Right lobe of liver (tissue), 6 donors: Measurements from ENCODE around the gene SLC18B1. TPM values are rescaled to one million over a fixed set of nuclear protein-coding genes. Genes with fewer than 3 reads are reported as not detected.
A peak's percentile ranks its signal among the peaks of the same experiment; 100 is the strongest.

Experiments
- ATAC-seq, 4 donors: fragments of 200-7000 bp; cut with Tn5 transposase; one replicate each; pipeline ENCODE4 v1.9.1; 2020; ENCODE audit warnings: mild to moderate bottlenecking in 4 of 4, moderate library complexity in 4 of 4
- DNase-seq, 3 donors: peaks; one replicate each; pipeline ENCODE4 v3.0.0-alpha.2; 2020
- H3K27ac ChIP-seq, 3 donors: fragments of 200-600 bp; one replicate each; pipeline ENCODE4 v1.8.0; 2022
- H3K27me3 ChIP-seq, 2 donors: fragments of 200-600 bp; one replicate each; pipeline ENCODE4 v1.8.0; 2022
- H3K36me3 ChIP-seq, 4 donors: fragments of 200-600 bp; sonication (generic) in 1 of 4; one replicate each; pipeline versions ENCODE4 v1.5.1 to v1.8.0; 2017 to 2022; ENCODE audit warnings: control low read depth in 1 of 4
- H3K4me1 ChIP-seq, 4 donors: fragments of 200-600 bp; sonication (generic) in 1 of 4; one replicate each; pipeline versions ENCODE4 v1.5.1 to v1.8.0; 2017 to 2022; ENCODE audit warnings: control low read depth in 1 of 4
- H3K4me3 ChIP-seq, 3 donors: fragments of 200-600 bp; one replicate each; pipeline ENCODE4 v1.8.0; 2022
- H3K9me3 ChIP-seq, 4 donors: fragments of 200-600 bp; sonication (generic) in 1 of 4; one replicate each; pipeline versions ENCODE4 v1.5.1 to v1.8.0; 2017 to 2022; ENCODE audit warnings: control low read depth in 1 of 4
- CTCF ChIP-seq, 4 donors: fragments of 200-600 bp in 3 of 4; fragments of 450-650 bp in 1 of 4; IDR thresholded peaks; one replicate each; pipeline versions ENCODE4 v1.5.1 to v1.8.0; 2016 to 2022; ENCODE audit warnings: antibody characterized with exemption in 4 of 4, mild to moderate bottlenecking in 2 of 4
- POLR2A ChIP-seq: fragments of 450-650 bp; IDR thresholded peaks from one replicate; pipeline ENCODE4 v1.6.1; 2017; ENCODE audit warnings: antibody characterized with exemption, mild to moderate bottlenecking
- WGBS: methylation state at CpG from one replicate; pipeline ENCODE4 v1.1.6; 2018; ENCODE audit warnings: low coverage, low lambda C conversion rate; ENCODE audit not compliant: insufficient coverage; ENCODE audit errors: missing lambda C conversion rate; 5-methylcytosine and 5-hydroxymethylcytosine counted together
- intact Hi-C, 2 donors: fragments of 100-400 bp; cut with DNase I; formaldehyde crosslinking; loops; one replicate each; pipeline versions ENCODE4 v1.11.2 to v1.14.1; 2022
- total RNA-seq, 6 experiments: library from RNA; depleted of rRNA in 2 of 6; stranded (reverse); fragments of >200 nt in 2 of 6; fragmentation: NEBNext Ultra II Directional in 3 of 6; extraction: Animal tissue kit (Norgen Biotek cat#: 25700) in 3 of 6; gene quantifications; one replicate each; pipeline versions ENCODE4 v1.1.0 to v1.2.4, GENCODE V29; 2016 to 2023
- donor health status: DM: no; HTN: yes; CAD: no.
- donor health status: DM: no; HTN: no; CAD: no.
- donor health status: DM: no; HTN: no; CAD: no.
- donor health status: DM: no; HTN: yes; CAD: no.
- donor health status: DM: no; HTN: yes; CAD: no.

Gene SLC18B1
- total RNA-seq, 6 experiments from 2014 or later = 2.9 to 6.1 (median 4.2) TPM

- Histone ChIP-seq H3K36me3 (no peaks in the 10 kb centered on the region), H3K27me3 (no peaks in the 10 kb centered on the region), H3K4me3 (no peak overlapping the region), H3K9me3 (no peaks in the 10 kb centered on the region), H3K27ac (no peak overlapping the region), H3K4me1 (no peaks in the 10 kb centered on the region)
- TF ChIP-seq CTCF (IDR thresholded peaks at IDR 0.05) (peak; percentile 24 to 49 (median 45)), POLR2A (no peak)
- DNase-seq (no peak), ATAC-seq (peak; percentile 43 to 81 (median 54))
- WGBS = 35% methylated on average over 3 of the region's 3 CpGs
- intact Hi-C loops = no loop called here
These were observed 31.9 kb upstream of the SLC18B1 start for GRCh38 chr6:132830334-132830751.

- no peak overlapping the region for H3K4me3 ChIP-seq
- TF ChIP-seq CTCF (IDR thresholded peaks at IDR 0.05) (no peak), POLR2A (no peak)
- H3K9me3 ChIP-seq = no peaks in the 10 kb centered on the region
- H3K27me3 ChIP-seq = no peaks in the 10 kb centered on the region
- ATAC-seq = peak in 3 of 4 donors; percentile 26 to 29 (median 28)
- H3K27ac ChIP-seq = no peak overlapping the region
- intact Hi-C loops = no loop called here
- H3K36me3 ChIP-seq = peaks cover 0 to 37% (median 24%) of the 10 kb centered on the region in 4 donors
- WGBS = 62% methylated on average over 4 of the region's 5 CpGs
- peaks cover 0 to 13% (median 0%) of the 10 kb centered on the region in 4 donors for H3K4me1 ChIP-seq
- DNase-seq = no peak
These were observed 22.4 kb upstream of the SLC18B1 start for GRCh38 chr6:132820629-132821381.

- 83% methylated on average over 4 of the region's 4 CpGs for WGBS
- Histone ChIP-seq H3K36me3 (peaks cover 0 to 37% (median 25%) of the 10 kb centered on the region in 4 donors), H3K4me1 (peaks cover 0 to 21% (median 0%) of the 10 kb centered on the region in 4 donors), H3K9me3 (no peaks in the 10 kb centered on the region), H3K27me3 (no peaks in the 10 kb centered on the region), H3K27ac (no peak overlapping the region), H3K4me3 (no peak overlapping the region)
- DNase-seq (no peak), ATAC-seq (no peak)
- no peak for TF ChIP-seq CTCF (IDR thresholded peaks at IDR 0.05)
- no peak for TF ChIP-seq POLR2A
- intact Hi-C loops = no loop called here
These were observed 21.1 kb upstream of the SLC18B1 start for GRCh38 chr6:132819405-132820161.

- Histone ChIP-seq H3K27ac (no peak overlapping the region), H3K36me3 (peaks cover 0 to 37% (median 25%) of the 10 kb centered on the region in 4 donors), H3K4me3 (no peak overlapping the region), H3K27me3 (no peaks in the 10 kb centered on the region), H3K4me1 (peaks cover 0 to 21% (median 0%) of the 10 kb centered on the region in 4 donors), H3K9me3 (no peaks in the 10 kb centered on the region)
- intact Hi-C loops = no loop called here
- 74% methylated on average over 4 of the region's 6 CpGs for WGBS
- TF ChIP-seq CTCF (IDR thresholded peaks at IDR 0.05) (no peak), POLR2A (no peak)
- no peak for DNase-seq
- no peak for ATAC-seq
These were observed 20.2 kb upstream of the SLC18B1 start for GRCh38 chr6:132818404-132819359.
